ENCODE measurements around the gene HRH2.

The HRH2 gene

GRCh38 chr5:175658299-175659145 is 651 bp downstream of the HRH2 start:
- H3K4me3 ChIP-seq (ENCODE audit: low read depth, low read length) = peak overlapping the region; percentile 25
- in situ Hi-C loops (cut with HindIII; ENCODE audit: low sequenced_read_pairs) = no loop called here
- no peak for DNase-seq (ENCODE audit: low read depth)

GRCh38 chr5:175659546-175660253 is 1.8 kb downstream of the HRH2 start:
- no peak for DNase-seq (ENCODE audit: low read depth)
- no peak for TF ChIP-seq CTCF (IDR thresholded peaks at IDR 0.05; ENCODE audit: low read depth, low read length, missing control alignments)
- no peak overlapping the region for H3K4me3 ChIP-seq (ENCODE audit: low read depth, low read length)
- in situ Hi-C loops (cut with HindIII; ENCODE audit: low sequenced_read_pairs) = no loop called here

More at GRCh38 chr5:175658299-175659145, 651 bp downstream of the HRH2 start:
- TF ChIP-seq CTCF (IDR thresholded peaks at IDR 0.05; ENCODE audit: low read depth, low read length, missing control alignments) = no peak

GRCh38 chr5:175663186-175664184 is 5.6 kb downstream of the HRH2 start:
- TF ChIP-seq CTCF (IDR thresholded peaks at IDR 0.05; ENCODE audit: low read depth, low read length, missing control alignments) = no peak
- in situ Hi-C loops (cut with HindIII; ENCODE audit: low sequenced_read_pairs) = no loop called here
- no peak overlapping the region for H3K4me3 ChIP-seq (ENCODE audit: low read depth, low read length)
- no peak for DNase-seq (ENCODE audit: low read depth)

- DNase-seq (ENCODE audit: low read depth) = no peak
- H3K4me3 ChIP-seq (ENCODE audit: low read depth, low read length) = no peak overlapping the region
- in situ Hi-C loops (cut with HindIII; ENCODE audit: low sequenced_read_pairs) = no loop called here
- TF ChIP-seq CTCF (IDR thresholded peaks at IDR 0.05; ENCODE audit: low read depth, low read length, missing control alignments) = no peak
These were observed 6.9 kb downstream of the HRH2 start for GRCh38 chr5:175664723-175665122.

GRCh38 chr5:175666216-175666615 is 8.3 kb downstream of the HRH2 start:
- H3K4me3 ChIP-seq (ENCODE audit: low read depth, low read length) = no peak overlapping the region
- TF ChIP-seq CTCF (IDR thresholded peaks at IDR 0.05; ENCODE audit: low read depth, low read length, missing control alignments) = no peak
- in situ Hi-C loops (cut with HindIII; ENCODE audit: low sequenced_read_pairs) = no loop called here
- DNase-seq (ENCODE audit: low read depth) = no peak

GRCh38 chr5:175668006-175668405 is 10.1 kb downstream of the HRH2 start:
- no peak for DNase-seq (ENCODE audit: low read depth)
- in situ Hi-C loops (cut with HindIII; ENCODE audit: low sequenced_read_pairs) = no loop called here
- no peak for TF ChIP-seq CTCF (IDR thresholded peaks at IDR 0.05; ENCODE audit: low read depth, low read length, missing control alignments)
- H3K4me3 ChIP-seq (ENCODE audit: low read depth, low read length) = no peak overlapping the region
